22Rv1 (cell line): ENCODE results near the gene MCU.
"Not testable (repeated sequence)": the region's sequence is repeated elsewhere in the genome, so short reads cannot be mapped to it uniquely, and the experiment has no call there.

Experiments
- H3K27ac ChIP-seq: fragments of 450-650 bp; 2 replicates; pipeline ENCODE4 v1.5.1; 2017
- CTCF ChIP-seq: fragments of 450-650 bp; IDR thresholded peaks from 2 replicates; pipeline ENCODE4 v1.5.1; 2017; ENCODE audit warnings: mild to moderate bottlenecking
- ZFX ChIP-seq: fragments of 450-650 bp; IDR thresholded peaks from 2 replicates; pipeline ENCODE4 v1.6.1; 2017; ENCODE audit warnings: antibody characterized with exemption, borderline replicate concordance

MCU gene

GRCh38 chr10:72888151-72888638, 196.3 kb downstream of the MCU start:
- no peak overlapping the region for H3K27ac ChIP-seq
- TF ChIP-seq CTCF (no peak), ZFX (no peak)

DNA sequence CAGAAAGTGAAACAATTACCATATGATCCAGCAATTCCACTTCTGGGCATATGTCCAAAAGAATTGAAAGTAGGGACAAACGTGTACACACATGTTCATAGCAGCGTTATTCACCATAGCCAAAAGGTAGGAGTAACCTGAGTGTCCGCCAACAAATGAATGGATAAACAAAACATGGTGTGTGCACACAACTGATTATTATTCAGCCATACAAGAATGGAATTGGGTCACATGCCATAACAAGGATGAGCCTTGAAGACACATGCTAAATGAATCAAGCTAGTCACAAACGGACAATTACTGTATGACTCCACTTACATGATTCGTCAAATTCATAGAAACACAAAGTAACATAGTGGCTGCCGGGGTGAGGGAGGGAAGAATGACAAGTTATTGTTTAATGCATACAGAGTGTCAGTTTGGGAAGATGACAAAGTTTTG, 197.5 kb downstream of the MCU start:
- TF ChIP-seq ZFX (no peak), CTCF (no peak)
- no peak overlapping the region for H3K27ac ChIP-seq

DNA sequence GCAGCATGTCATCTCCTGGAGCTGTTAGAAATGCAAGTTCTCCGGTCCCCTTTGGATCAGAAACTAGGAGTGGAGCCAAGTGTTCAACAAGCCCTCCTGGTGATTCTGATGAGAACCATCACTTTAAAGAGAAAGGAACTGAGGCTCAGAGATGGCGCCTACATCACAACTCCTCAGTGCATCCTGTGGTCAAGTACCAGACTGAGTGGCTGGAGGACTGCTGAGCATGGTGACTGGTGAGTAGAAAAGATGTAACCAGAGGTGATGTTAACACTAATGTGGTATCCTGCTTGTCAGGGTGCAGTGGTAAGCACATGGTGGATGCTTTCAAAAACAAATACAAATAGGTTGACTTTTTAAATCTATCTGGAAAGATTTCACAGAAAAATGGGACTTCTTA, 198.1 kb downstream of the MCU start:
- H3K27ac ChIP-seq: no peak overlapping the region
- TF ChIP-seq CTCF: no peak
- TF ChIP-seq ZFX: no peak

GRCh38 chr10:72893136-72893798, 201.3 kb downstream of the MCU start, which contains the start of gene OIT3:
OIT3 (plus strand) TSS chr10:72893739; CDS start chr10:72893799, 60 bp downstream.
- TF ChIP-seq ZFX (no peak), CTCF (no peak)
- H3K27ac ChIP-seq: no peak within 1 kb of the TSS

DNA sequence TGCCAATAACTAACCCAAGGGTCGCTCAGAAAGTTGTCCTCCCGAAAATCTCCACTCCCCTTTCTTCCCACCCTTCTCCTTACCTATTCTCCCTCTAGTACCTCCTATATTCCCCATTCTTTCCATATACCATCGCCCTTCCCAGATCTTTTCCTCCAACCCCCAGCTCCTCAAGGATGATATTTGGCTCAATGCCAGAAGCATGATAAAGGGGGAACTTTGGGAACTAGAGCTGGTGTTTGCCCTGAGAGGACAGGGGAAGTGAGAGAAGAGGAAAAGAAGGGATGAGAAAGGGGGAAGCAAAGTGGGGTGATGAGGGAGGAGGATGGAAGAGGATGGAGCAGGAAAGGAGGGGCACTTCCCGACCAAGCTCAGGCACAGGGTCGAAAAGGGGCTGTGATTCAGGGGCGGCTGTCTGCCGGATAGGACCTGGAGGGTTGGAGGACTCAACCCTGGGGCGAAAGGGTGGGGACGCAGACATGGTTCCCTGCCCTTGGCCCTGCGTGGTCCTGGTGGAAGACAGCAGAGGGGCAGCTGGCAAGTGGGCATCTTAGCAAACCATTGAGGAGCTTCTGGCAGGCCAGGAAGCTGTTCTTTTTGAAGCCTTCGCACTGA, 203.4 kb downstream of the MCU start:
- no peak overlapping the region for H3K27ac ChIP-seq
- TF ChIP-seq CTCF (no peak), ZFX (no peak)

DNA sequence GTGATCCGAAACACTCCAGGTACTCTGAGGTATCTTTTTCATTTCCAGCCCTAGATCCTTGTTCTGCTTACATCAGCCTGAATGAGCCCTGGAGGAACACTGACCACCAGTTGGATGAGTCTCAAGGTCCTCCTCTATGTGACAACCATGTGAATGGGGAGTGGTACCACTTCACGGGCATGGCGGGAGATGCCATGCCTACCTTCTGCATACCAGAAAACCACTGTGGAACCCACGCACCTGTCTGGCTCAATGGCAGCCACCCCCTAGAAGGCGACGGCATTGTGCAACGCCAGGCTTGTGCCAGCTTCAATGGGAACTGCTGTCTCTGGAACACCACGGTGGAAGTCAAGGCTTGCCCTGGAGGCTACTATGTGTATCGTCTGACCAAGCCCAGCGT, 206.7 kb downstream of the MCU start:
- no peak overlapping the region for H3K27ac ChIP-seq
- no peak for TF ChIP-seq ZFX
- TF ChIP-seq CTCF: no peak

GRCh38 chr10:72899545-72899944, 207.6 kb downstream of the MCU start:
- TF ChIP-seq CTCF: no peak
- no peak for TF ChIP-seq ZFX
- no peak overlapping the region for H3K27ac ChIP-seq

DNA sequence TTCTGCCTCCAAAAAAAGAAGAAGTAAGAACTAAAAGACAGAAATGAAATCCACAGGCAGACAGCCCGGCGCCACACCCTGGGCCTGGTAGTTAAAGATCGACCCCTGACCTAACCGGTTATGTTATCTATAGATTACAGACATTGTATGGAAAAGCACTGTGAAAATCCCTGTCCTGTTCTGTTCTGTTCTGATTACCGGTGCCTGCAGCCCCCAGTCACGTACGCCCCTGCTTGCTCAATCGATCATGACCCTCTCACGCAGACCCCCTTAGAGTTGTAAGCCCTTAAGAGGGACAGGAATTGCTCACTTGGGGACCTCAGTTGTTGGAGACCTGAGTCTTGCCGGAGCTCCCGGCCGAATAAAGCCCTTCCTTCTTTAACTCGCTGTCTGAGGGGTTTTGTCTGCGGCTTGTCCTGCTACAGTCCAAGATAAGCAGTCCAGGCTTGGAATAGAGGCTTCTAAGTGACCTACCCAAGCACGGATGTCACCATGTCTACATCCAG, 212.1 kb downstream of the MCU start:
- not testable (repeated sequence) for H3K27ac ChIP-seq
